ENCODE measurements around the gene MRPS23.

DNA sequence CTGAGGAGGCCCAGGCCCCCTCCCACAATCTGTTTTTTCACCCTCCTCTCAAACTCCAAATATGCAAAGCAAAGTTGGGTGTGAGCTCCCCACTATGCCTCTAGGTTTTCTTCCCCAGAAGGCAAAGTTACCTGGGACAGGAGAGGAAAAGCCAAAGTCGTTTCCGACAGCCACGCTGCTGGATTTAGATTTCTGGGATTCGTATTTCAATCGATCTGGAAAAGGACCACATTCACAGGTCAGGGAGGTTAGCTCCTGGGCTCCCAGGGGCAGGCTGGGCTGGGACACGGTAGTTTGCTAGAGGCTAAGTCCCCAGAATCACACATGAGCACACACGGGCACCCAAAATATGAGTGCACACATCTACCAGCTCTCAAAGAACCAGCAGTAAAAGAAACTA lies 21.3 kb upstream of the MRPS23 start:
- TF ChIP-seq ZNF350 (tag by site-specific recombination; IDR thresholded peaks at IDR 0.05): no peak
- no peak for TF ChIP-seq PRDM1 (tag by site-specific recombination; IDR thresholded peaks at IDR 0.05)
- TF ChIP-seq, protein P1, sequence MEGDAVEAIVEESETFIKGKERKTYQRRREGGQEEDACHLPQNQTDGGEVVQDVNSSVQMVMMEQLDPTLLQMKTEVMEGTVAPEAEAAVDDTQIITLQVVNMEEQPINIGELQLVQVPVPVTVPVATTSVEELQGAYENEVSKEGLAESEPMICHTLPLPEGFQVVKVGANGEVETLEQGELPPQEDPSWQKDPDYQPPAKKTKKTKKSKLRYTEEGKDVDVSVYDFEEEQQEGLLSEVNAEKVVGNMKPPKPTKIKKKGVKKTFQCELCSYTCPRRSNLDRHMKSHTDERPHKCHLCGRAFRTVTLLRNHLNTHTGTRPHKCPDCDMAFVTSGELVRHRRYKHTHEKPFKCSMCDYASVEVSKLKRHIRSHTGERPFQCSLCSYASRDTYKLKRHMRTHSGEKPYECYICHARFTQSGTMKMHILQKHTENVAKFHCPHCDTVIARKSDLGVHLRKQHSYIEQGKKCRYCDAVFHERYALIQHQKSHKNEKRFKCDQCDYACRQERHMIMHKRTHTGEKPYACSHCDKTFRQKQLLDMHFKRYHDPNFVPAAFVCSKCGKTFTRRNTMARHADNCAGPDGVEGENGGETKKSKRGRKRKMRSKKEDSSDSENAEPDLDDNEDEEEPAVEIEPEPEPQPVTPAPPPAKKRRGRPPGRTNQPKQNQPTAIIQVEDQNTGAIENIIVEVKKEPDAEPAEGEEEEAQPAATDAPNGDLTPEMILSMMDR (tag by site-specific recombination; IDR thresholded peaks at IDR 0.05): no peak
- TF ChIP-seq ZSCAN30 (tag by site-specific recombination; IDR thresholded peaks at IDR 0.05): no peak
- TF ChIP-seq TRIM28 (IDR thresholded peaks at IDR 0.05; ENCODE audit: borderline replicate concordance, low read length): no peak
- no peak for TF ChIP-seq ZNF670 (tag by site-specific recombination; IDR thresholded peaks at IDR 0.05; ENCODE audit: low read depth)
- no peak for TF ChIP-seq YY1 (tag by site-specific recombination; IDR thresholded peaks at IDR 0.05)
- TF ChIP-seq, protein P2, sequence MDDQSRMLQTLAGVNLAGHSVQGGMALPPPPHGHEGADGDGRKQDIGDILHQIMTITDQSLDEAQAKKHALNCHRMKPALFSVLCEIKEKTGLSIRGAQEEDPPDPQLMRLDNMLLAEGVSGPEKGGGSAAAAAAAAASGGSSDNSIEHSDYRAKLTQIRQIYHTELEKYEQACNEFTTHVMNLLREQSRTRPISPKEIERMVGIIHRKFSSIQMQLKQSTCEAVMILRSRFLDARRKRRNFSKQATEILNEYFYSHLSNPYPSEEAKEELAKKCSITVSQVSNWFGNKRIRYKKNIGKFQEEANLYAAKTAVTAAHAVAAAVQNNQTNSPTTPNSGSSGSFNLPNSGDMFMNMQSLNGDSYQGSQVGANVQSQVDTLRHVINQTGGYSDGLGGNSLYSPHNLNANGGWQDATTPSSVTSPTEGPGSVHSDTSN (CRISPR knock-in tag; IDR thresholded peaks at IDR 0.05): no peak
- no peak for TF ChIP-seq MEIS1 (CRISPR knock-in tag; IDR thresholded peaks at IDR 0.05; ENCODE audit: borderline replicate concordance)
- no peak for TF ChIP-seq ZNF121 (tag by site-specific recombination; IDR thresholded peaks at IDR 0.05)
- TF ChIP-seq, protein P3, sequence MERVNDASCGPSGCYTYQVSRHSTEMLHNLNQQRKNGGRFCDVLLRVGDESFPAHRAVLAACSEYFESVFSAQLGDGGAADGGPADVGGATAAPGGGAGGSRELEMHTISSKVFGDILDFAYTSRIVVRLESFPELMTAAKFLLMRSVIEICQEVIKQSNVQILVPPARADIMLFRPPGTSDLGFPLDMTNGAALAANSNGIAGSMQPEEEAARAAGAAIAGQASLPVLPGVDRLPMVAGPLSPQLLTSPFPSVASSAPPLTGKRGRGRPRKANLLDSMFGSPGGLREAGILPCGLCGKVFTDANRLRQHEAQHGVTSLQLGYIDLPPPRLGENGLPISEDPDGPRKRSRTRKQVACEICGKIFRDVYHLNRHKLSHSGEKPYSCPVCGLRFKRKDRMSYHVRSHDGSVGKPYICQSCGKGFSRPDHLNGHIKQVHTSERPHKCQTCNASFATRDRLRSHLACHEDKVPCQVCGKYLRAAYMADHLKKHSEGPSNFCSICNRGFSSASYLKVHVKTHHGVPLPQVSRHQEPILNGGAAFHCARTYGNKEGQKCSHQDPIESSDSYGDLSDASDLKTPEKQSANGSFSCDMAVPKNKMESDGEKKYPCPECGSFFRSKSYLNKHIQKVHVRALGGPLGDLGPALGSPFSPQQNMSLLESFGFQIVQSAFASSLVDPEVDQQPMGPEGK (tag by site-specific recombination; IDR thresholded peaks at IDR 0.05): no peak
- TF ChIP-seq, protein P4, sequence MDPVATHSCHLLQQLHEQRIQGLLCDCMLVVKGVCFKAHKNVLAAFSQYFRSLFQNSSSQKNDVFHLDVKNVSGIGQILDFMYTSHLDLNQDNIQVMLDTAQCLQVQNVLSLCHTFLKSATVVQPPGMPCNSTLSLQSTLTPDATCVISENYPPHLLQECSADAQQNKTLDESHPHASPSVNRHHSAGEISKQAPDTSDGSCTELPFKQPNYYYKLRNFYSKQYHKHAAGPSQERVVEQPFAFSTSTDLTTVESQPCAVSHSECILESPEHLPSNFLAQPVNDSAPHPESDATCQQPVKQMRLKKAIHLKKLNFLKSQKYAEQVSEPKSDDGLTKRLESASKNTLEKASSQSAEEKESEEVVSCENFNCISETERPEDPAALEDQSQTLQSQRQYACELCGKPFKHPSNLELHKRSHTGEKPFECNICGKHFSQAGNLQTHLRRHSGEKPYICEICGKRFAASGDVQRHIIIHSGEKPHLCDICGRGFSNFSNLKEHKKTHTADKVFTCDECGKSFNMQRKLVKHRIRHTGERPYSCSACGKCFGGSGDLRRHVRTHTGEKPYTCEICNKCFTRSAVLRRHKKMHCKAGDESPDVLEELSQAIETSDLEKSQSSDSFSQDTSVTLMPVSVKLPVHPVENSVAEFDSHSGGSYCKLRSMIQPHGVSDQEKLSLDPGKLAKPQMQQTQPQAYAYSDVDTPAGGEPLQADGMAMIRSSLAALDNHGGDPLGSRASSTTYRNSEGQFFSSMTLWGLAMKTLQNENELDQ (tag by site-specific recombination; IDR thresholded peaks at IDR 0.05; ENCODE audit: low read depth): no peak
- no peak for TF ChIP-seq ZNF394 (tag by site-specific recombination; IDR thresholded peaks at IDR 0.05; ENCODE audit: borderline replicate concordance)
